ENCODE measurements around the gene COMMD7.
"Not testable (repeated sequence)": the region's sequence is repeated elsewhere in the genome, so short reads cannot be mapped to it uniquely, and the experiment has no call there.

The COMMD7 gene

DNA sequence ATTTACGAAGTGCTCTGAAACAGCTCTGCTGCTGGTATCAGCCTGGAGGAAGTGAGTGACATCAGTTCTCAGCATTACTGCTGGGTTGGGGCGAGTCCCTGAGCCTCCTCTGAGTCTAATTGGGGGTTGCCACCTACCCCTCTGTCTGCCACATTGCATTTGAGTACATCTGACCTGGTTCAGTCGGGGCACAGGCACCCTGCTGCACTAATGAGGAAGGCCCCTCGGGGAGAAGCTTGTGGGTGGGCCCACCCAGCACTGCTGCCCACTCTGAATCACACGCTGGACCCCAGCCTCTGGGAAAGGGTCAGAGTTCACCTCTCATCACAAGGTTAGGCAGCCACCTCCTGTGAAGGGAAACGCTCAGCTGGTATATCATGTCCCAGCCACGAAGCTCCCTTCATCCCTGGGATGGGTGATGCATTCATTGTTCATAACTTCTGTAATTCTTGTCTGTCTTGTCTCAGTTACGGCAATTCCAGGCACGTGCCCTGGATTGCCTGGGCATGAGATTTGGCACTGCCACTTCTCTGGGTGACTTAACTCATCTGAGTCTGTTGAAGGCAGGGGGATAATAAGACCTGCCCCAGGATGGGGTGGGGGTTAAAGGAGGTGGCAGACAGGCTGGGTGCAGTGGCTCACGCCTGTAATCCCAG lies 32.2 kb upstream of the COMMD7 start:
- H3K27ac ChIP-seq, result no peak overlapping the region
- TF ChIP-seq, protein P1, sequence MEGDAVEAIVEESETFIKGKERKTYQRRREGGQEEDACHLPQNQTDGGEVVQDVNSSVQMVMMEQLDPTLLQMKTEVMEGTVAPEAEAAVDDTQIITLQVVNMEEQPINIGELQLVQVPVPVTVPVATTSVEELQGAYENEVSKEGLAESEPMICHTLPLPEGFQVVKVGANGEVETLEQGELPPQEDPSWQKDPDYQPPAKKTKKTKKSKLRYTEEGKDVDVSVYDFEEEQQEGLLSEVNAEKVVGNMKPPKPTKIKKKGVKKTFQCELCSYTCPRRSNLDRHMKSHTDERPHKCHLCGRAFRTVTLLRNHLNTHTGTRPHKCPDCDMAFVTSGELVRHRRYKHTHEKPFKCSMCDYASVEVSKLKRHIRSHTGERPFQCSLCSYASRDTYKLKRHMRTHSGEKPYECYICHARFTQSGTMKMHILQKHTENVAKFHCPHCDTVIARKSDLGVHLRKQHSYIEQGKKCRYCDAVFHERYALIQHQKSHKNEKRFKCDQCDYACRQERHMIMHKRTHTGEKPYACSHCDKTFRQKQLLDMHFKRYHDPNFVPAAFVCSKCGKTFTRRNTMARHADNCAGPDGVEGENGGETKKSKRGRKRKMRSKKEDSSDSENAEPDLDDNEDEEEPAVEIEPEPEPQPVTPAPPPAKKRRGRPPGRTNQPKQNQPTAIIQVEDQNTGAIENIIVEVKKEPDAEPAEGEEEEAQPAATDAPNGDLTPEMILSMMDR (IDR thresholded peaks at IDR 0.05), result no peak
- no peak for TF ChIP-seq ZFX (IDR thresholded peaks at IDR 0.05; ENCODE audit: borderline replicate concordance)

- TF ChIP-seq, protein P1 (IDR thresholded peaks at IDR 0.05), result no peak
- no peak for TF ChIP-seq ZFX (IDR thresholded peaks at IDR 0.05; ENCODE audit: borderline replicate concordance)
- no peak overlapping the region for H3K27ac ChIP-seq
Observed at GRCh38 chr20:32773855-32774254, 30.6 kb upstream of the COMMD7 start.

GRCh38 chr20:32773223-32773622 lies 30.0 kb upstream of the COMMD7 start:
- no peak overlapping the region for H3K27ac ChIP-seq
- TF ChIP-seq, protein P1 (IDR thresholded peaks at IDR 0.05), result no peak
- TF ChIP-seq ZFX (IDR thresholded peaks at IDR 0.05; ENCODE audit: borderline replicate concordance), result no peak

DNA sequence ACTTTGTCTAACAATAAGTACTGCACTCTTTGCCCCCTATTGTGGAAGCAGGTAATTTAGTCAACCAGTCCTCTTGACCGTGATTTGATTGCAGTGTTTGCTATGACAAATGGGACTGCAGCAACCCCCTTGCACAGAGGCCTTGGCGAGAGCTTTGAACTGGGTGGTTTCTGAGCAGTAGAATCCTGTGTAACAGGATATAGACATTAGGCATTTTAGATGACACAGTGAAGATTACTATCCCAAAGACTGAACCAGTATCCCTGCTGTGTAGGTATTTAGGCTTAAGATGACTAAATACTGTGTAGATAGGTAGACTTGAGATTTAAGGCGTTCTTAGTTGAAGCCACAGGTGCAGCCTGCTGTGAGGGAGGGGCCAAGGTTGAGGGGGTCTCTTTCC lies 28.8 kb upstream of the COMMD7 start:
- no peak overlapping the region for H3K27ac ChIP-seq
- TF ChIP-seq, protein P1 (IDR thresholded peaks at IDR 0.05), result no peak
- no peak for TF ChIP-seq ZFX (IDR thresholded peaks at IDR 0.05; ENCODE audit: borderline replicate concordance)

DNA sequence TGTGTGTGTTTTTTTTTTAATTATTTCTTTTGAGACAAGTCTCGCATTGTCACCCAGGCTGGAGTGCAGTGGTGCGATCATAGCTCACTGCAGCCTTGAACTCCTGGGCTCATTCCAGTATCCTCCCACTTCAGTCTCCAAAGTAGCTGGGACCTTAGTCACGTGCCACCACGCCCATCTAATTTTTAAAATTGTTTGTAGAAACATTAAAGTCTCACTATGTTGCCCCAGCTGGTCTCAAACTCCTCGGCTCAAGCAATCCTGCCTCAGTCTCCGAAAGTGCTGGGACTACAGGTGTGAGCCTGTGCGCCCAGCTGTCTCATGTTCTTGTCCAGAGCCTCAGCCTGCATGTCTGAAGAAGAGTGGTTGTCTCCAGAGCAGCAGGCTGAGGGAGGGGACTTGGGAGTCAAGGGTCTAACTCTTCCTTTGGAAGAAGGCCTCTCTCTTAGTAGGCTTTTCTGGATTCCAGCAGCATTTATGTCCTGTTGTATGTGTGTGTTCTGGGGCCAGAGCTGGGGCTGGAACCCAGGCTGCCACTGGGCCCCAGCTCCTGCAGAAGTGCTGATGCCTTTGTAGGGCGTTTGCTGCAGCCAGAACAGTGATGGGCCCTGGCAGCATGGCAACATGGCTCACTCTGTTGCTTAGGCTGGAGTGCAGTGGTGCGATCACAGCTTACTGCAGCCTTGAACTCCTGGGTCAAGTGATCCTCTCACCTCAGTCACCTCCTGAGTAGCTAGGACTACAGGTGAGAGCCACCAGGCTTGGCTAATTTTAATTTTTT lies 24.3 kb upstream of the COMMD7 start:
- TF ChIP-seq, protein P1 (IDR thresholded peaks at IDR 0.05), result no peak
- TF ChIP-seq ZFX (IDR thresholded peaks at IDR 0.05; ENCODE audit: borderline replicate concordance), result no peak
- no peak overlapping the region for H3K27ac ChIP-seq

- not testable (repeated sequence) for H3K27ac ChIP-seq
Observed at GRCh38 chr20:32765230-32765875, 22.1 kb upstream of the COMMD7 start.

GRCh38 chr20:32764005-32764960 lies 21.0 kb upstream of the COMMD7 start:
- TF ChIP-seq, protein P1 (IDR thresholded peaks at IDR 0.05), result no peak
- no peak for TF ChIP-seq ZFX (IDR thresholded peaks at IDR 0.05; ENCODE audit: borderline replicate concordance)
- H3K27ac ChIP-seq, result no peak overlapping the region
